ENCODE results near the gene SPOCK1.

SPOCK1 gene

DNA sequence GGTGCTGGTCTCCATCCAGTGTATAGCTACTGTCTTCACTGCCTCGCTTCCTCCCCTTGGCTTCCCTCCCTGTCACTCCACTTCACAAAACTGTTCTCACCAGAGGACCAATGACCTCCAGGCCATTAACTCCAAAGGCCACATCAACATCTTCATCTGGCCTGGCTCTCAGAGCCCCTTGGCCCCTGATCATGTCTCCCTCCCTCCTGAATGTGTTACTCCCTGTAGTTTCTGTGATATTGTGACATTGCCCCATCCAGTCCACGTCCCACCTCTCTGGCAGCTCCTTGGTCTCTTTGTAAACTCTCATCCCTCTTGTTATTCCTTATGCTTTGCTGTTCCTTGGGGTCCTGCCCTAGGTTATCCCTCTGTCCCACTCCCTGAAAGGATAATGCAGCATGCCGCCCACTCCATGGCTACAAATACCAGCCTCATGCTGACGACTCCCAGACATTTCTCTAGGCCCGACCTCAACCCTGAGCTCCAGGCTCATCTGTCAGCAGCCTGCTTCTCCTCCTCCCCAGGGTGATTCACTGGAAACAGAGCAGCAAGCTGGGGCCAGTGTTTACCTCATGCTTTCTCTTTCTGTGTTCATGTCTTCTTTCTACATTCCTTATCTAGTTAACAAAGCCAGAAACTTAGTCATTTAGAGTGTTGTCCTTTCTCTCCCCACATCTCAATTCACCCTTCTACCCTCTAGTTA lies 312.2 kb downstream of the SPOCK1 start:
- DNase-seq: no peak

DNA sequence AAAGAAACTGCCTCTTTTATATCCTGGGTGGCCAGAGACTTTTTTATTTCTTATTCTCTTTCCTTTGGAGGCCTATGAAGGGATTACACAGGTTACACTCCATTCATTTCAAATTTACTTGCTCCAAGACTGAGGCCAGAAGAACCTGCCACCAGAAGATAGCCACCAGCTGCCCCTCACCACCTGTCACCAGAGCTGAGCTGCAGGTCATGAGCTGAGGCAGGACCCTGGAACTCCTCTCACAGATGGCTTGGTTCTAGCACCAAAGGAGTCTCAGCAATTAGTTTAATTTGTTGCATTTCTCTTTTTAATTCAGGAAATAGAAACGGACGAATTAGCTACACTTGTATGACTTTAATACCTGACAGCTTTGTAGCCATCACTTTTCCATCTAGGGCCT lies 313.9 kb downstream of the SPOCK1 start:
- DNase-seq: no peak

DNA sequence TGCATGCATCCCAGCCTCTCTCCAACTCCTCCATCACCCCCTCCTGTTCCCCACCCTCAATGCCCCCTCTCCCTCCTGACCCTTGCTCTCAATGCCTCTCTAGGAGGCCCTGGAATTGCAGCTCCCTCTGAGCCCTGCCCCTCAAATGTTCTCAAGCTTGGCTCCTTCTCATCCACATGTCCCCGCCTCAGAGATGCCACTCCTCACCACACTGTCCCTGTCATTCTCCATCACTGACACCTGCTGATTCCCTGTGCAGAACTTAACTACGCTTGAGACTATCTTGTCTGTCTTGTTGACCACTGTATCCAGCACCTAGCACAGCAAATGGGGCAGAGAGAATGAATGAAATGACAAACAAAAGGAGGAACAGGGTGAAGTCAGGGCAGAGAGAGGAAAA lies 314.4 kb downstream of the SPOCK1 start:
- DNase-seq: no peak

DNA sequence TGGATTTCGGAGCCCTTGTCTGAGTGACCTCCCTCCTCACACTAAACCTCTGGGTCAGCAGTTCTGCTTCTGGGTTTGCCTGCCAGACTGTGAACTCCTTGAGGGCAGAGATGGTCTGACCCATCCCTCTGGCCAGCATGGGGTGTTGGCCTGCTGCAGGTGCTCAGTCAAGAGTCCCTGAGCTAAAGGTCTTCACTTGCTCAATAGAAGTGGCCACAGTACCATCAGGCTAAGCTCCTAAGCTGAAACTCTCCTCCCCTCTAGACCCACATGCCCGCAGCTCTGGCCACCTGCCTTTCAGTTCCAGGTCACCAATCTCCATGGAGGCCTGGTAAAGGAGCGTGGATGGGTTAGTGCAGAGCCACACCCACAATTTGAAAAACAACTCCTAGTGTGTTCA lies 316.6 kb downstream of the SPOCK1 start:
- DNase-seq: no peak

DNA sequence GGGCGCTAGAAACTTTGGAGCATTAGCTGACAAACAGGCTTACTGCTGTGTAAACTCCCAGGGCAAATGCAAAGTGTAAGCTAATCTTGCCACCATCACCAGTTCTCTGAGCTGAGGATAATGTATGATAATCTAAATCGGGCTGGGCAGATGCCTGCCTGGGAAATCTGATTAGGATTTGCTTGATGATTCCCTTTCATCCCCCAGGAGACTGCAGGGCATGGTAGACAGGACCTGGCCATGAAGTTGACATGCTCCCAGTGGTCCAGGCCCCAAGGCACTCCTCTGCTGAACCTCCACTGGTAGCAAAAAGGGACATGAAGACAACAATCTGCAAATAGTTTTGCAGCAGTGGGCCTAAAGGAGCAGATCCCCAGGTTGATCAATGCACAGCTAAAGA lies 317.5 kb downstream of the SPOCK1 start:
- DNase-seq: no peak

DNA sequence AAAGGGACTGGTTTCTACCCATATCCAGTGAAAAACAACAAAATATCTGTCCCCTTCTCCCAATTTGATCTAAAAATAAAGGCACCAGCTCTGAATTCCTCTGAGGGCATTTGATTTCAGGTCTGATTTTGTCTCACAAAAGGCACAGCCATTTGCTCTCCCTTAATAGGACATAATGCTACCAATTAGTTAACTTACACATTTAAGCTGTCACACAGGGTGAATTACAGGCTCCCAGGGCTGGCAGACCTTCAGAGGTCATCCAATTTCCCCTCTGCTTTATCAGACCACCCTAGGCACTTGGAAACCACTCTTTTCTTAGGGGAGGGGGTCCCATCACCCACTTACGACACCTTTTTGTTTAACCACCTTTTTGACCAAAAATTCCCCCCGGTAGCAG lies 319.9 kb downstream of the SPOCK1 start:
- DNase-seq: no peak

DNA sequence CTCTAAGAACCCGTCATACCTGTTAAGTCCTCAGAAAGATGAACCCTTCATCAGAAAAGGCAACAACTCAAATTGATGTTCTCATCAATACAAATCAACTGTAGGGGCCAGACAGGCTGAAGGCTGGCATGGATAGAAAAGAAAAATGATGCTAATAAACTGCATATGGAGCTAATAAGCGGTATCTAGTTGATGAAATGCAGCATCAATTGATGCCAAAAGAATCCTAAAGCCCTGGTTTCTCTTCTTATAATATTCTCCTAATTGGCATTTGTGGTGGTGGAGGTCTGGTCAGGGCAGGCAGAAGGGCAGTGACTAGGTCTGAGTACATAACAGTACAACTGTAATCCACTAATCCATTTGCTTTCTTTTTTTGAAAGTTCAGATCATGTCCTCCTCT lies 322.5 kb downstream of the SPOCK1 start:
- no peak for DNase-seq

DNA sequence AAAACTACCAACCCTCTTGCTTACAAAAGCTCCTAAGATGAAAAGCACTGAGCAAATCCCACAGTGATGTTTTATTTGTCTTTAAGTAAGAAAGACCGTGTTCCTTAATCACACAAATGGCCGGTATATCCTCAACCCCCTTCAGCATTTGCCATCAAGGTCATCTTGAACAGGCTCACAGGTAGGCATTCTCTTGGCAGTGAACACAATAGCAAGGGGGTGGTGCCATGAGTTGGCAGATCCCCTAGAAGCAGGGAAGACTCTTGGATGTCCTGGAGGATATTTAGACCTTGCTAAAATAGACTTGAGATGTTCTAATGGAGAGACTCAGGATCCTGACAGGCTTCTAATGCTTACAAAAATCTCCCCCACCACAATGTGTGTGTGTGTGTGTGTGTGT lies 323.0 kb downstream of the SPOCK1 start:
- no peak for DNase-seq

DNA sequence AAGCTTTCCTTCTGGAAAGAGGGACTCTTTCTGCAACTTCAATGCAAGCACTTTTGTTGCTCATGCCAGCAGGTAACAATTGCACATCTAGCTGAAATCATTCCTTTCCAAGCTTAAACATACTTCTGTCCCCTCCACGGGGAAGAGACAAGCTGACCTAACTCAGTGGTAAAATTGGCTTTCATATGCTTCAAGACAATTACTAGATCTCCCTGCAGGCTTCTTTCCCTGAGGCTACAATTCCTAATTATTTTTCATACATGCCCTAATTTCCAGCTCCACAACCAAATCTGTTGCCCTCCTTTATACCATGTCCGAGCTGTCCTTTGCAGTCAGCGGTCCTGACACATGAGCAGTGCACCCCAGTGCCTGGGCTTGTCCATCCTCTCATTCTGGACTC lies 324.9 kb downstream of the SPOCK1 start:
- DNase-seq: no peak

DNA sequence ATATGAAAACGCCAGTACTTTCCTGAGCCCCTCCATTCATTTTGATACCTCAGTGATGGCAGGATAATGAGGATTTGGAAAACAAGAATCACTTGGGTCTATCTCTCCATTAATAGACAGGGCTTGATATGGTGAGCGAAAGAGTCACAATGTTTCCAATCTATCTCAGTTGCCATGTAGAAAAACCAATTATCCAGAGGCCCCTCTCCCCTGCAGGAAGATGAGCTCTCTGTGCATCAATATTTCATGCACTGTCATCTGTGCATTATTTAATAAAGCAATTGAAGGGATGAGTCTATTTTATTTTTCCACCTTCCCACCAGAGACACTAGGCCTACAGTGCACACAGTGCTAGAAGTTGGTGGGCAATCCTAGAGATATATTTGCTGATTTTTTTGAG lies 326.9 kb downstream of the SPOCK1 start:
- no peak for DNase-seq

DNA sequence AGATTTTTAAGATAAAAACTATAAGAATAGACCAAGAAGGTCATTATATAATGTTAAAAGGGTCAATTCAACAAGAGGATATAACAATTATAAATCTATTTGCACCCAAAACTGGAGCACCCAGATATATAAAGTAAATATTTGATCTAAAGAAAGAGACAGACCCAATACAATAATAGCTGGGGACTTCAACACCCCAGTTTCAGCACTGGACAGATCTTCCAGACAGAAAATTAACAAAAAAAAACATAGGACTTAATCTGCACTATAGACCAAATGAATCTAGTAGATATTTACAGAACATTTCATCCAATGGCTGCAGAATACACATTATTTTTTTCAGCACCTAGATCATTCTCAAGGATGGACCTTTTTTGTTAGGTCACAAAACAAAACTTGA lies 331.9 kb downstream of the SPOCK1 start:
- DNase-seq: no peak

DNA sequence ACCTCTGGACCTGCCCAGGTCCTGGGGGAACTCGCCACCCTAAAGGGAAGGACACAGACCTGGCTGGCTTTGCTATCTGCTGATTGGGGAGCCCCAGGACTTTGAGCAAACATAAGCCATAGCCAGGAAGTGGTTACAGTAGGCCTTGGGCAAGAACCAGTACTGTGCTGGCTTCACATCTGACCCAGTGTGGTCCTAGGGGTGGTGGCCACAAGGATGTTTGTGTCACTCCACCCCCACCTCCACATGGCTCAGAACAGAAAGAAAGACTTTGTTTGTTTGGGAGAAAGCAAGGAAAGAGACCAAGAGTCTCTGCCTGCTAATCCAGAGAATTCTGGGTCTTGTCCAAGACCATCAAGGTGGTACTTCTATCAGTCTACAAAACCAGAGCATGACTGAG lies 334.2 kb downstream of the SPOCK1 start:
- no peak for DNase-seq

DNA sequence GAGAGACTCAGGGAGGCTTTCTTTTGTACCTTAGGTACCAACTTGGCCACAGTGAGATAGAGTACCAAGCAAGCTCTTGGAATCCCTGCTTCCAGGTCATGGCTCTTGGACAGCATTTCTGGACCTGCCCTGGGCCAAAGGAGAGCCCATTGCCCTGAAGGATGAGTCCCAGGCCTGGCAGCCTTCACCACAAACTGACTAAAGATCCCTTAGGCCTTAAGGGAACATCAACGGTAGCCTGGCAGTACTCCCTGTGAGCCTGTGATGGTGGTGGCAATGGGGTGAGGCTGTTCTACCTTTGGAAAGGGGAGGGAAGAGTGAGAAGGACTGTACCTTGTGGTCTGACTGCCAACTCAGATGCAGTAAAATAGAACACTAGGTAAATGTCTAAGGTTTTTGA lies 334.6 kb downstream of the SPOCK1 start:
- no peak for DNase-seq

DNA sequence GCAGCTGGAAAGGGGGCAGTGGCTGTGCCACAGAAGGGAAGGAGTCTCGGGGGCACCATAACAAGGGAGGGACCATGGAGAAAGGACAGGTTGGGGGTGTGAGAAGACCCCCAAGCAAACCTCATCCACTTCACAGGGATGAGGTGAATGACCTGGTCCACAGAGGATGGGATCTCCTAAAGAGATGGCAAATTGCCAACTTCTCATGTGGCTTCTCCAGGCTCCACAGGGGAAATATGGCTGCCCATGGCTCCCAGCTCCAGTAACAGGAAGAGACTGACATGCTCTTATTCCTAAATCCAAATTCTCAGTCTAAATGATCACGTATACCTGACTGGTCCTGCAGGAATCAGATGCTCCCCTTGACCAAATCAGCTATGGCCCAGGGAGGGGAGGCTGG lies 340.4 kb downstream of the SPOCK1 start:
- no peak for DNase-seq

DNA sequence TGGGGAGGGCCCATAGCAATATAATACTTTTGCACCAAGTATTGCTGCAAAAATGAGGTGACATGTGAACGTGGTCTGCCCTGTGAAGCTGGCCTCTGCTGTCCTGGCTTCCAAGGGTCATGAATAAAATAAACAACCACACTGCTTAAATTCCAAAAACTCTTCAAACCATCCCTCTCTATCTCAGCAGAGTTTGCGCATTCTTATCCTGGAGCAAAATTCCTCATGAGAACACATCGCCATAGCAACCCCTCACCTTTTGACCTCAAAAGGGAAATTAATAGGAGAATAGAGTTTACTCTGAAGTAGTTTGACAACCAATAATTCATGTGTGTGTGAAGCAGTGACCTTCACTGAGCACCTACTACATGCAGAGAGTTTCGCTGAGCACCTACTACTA lies 342.9 kb downstream of the SPOCK1 start:
- DNase-seq: no peak

DNA sequence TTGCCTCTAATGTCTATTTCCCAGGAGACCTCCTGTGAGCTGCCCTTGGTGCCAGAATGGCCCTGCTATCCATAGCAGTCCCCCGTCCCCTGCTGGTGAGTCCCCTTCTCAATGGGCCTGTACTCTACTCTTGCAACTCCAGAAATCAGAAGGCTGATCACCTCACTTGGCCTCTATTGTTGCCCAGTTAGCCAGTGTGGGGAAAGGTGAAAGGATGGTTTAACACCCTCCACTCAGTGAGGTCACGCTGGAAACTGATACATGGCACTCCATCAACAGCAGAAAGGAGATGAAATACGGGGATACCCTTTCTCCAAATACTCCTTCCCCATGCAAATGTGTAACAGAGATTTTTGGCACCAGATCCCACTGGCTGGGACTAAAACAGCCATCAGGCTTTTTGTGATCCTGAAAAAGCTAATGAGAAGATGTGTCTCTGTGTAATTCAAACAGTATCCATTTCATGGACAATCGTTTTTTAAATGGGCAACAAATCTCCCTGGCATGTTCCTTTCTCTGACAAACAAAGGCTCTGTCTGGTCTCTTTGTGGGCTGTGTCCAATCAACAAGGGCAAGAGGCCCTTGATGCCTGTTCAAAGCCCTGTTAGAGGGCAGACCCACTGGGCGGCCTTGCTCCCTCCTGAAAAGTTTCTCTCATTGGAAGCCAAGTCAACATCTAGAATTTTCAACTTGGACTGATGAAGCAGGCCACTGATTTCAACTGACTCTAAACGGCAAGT lies 343.7 kb downstream of the SPOCK1 start:
- no peak for DNase-seq

DNA sequence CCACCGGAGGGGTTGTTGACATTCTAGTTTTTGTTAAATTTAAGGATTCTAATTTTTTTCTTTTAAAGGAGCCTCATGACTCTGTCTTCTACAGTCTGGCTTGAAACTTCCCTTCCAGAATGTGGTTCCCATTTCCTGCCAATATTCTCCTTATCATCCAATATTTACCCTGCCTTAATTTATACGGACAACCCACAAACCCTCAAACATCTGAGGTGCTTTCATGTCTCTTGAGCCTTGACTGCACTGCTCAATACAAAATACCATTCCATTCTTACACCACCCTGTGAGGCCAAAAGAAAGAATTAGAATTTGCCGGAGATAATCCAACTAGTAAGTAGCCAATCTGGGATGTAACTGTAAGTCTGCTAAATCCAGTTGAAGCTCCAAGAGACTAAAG lies 346.5 kb downstream of the SPOCK1 start:
- no peak for DNase-seq

DNA sequence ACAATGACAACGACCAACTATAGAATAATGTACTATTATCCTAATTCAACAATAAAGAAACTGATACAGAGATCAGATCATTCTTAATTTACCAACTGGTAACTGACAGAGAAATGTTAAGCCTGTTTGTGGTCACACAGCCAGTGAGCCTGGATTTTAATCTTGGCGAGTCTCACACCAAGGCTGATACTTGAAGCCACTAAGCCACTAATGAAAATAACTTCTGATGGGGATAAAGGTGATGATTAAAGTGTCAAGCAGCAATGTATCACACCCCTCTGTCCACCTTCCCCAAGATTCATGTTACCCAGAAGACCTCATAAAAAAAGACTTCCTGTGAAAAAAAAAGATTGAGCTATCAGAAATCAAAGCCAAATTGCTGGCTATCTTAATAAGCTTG lies 350.5 kb downstream of the SPOCK1 start:
- DNase-seq: no peak

DNA sequence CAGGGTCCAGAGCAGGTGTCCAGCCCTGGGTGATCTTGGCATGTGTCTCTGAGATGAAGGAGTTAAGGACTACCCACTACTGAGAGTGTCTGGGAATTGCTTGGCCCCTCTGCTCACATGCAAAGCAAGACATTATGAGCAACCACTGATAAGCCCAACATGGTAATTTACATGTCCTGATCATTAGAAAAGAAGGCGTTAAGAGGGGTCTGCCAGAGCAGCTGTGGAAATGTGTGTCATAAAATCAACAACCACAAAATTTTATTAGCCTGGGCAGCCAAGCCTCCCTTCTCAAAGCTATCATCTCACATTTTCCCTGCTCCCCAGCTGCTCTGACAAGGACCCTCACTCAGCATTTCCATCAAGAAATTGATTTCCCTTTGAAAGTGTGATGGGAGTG lies 351.0 kb downstream of the SPOCK1 start:
- no peak for DNase-seq

DNA sequence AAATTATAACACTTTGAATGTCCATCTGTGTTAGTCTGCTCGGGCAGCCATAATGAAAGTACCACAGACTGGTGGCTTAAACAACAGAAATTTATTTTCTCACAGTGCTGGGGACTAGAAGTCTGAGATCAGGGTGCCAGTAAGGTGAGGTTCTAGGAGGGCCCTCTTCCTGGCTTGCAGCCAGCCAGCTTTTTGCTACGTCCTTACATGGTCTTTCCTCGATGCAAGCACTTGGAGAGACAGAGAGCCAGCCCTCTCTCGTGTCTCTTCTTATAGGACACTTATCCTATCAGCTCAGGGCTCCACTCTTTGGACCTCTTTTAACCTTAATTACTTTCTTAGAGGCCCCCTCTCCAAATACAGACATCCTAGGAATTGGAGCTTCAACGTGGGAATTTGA lies 351.8 kb downstream of the SPOCK1 start:
- no peak for DNase-seq

DNA sequence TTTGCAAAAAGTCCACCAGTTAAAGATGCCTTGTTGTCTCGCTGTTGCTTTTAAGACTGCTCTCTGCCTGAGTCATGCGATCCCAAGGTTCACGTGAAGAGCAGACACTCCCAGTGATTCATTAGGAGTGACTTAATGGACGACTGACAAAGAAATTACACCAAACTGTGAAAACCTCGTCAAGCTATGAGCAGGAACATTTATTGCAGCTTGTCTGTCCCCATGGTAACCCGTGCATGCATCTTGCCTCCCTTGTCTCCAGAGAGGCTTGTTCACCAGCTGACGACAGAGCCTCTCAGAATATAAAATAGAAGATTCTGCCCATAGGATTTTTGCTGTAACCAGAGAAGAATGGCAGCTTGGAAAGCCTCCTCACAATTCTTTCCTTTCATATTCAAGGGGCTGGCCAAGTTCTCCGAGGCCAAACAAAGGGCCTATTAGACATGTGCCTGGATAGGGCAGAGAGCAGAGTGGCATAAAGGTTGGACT lies 352.7 kb downstream of the SPOCK1 start:
- no peak for DNase-seq

DNA sequence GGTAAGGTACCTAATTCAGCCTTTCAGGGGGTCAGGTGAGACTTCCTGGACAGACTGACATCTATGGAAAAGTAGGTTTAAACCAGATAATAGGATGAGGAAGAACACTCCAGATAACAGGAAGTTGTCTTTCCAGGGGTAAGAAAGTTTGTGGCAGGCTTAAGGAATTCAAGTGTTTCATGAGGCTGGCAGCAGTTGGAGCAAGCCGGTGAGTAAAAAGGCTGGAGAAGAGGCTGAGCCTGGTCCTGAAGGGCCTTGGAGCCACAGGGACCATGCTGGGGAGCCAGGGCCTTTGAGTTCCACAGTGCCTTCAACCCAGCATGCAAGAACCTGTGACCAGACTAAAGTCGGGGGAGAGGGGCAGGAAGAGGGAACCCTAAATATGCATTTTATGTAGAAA lies 353.4 kb downstream of the SPOCK1 start:
- no peak for DNase-seq

DNA sequence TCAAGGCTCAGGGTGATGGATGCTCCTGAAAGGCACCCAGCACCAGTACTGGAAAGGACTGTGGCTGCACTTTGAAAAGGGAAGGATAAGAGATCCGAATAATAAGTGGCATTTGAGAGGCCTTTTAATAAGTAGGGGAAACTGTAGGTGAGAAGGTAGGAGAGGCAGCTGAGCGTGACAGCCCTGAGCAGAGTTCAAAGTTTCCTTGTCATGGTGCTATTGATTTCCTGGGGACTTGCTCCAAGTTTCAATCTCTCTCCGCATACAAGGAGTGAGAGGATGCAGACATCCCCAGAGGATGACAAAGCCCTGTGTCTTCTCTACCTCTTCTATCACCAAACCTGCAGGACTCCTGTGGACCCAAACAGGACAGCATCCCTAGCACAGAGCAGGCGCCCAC lies 354.5 kb downstream of the SPOCK1 start:
- no peak for DNase-seq

DNA sequence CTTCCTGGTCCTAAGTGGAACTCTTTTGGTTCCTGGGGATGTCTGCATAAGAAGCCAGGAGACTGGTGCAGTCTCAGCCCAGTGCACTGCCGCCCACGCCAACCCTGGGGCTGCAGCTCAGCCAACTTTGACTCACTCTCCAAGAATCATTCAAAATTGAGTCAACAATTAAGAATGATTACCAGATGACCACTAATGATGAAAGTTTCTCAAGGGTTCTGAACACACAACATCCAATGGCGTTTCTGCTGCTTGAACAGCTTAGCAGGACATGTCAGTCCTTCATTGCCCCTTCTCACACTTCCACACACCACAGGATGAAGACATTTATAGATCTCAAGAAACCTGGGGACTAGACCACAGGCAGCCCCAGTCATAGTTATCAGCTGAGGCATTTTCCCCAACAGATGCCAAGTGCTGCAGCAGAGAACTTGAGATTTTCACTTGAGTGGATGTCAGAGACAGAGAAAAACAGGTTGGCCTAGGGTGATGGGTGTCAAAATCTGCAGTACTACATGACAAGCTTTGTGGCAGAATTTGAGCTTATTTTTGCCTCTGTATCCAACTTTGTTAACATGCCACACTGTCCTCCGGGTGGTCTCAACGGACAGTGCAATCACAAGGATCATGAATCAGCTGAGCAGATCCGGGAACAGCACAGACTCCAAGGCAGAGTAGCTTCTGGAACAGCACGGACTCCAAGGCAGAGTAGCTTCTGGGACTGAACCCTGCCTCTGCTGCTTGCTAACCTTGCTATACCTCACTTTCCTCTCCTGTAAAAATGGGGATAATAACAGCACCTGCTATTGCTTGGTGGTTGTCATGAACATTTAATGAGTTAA lies 356.1 kb downstream of the SPOCK1 start:
- no peak for DNase-seq

Data from effector CD8-positive, alpha-beta T cell (primary cell).